OCI-M2 (cell line): ENCODE results near the gene RFWD3.
"Not testable (repeated sequence)": the region's sequence is repeated elsewhere in the genome, so short reads cannot be mapped to it uniquely, and the experiment has no call there.

Experiments
- DNase-seq: peaks from one replicate; lab custom pipeline; 2025; ENCODE audit not compliant: unreplicated experiment; lab: John Stamatoyannopoulos, UW

RFWD3 gene

GRCh38 chr16:74666010-74666421 is 661 bp downstream of the RFWD3 start:
- DNase-seq, result no peak

- no peak for DNase-seq
These were observed 5.6 kb downstream of the RFWD3 start for GRCh38 chr16:74661064-74661463.

- DNase-seq, result no peak
These were observed 6.3 kb downstream of the RFWD3 start for GRCh38 chr16:74660383-74660782.

GRCh38 chr16:74659041-74659440 is 7.6 kb downstream of the RFWD3 start:
- DNase-seq, result no peak

- no peak for DNase-seq
These were observed 8.6 kb downstream of the RFWD3 start for GRCh38 chr16:74657870-74658642.

- DNase-seq, result no peak
These were observed 12.1 kb downstream of the RFWD3 start for GRCh38 chr16:74654536-74655050.

- not testable (repeated sequence) for DNase-seq
These were observed 13.8 kb downstream of the RFWD3 start for GRCh38 chr16:74652883-74653282.

GRCh38 chr16:74652249-74652648 is 14.4 kb downstream of the RFWD3 start:
- no peak for DNase-seq

- DNase-seq, result no peak
These were observed 14.8 kb downstream of the RFWD3 start for GRCh38 chr16:74651841-74652240.

GRCh38 chr16:74650966-74651567 is 15.6 kb downstream of the RFWD3 start:
- no peak for DNase-seq

GRCh38 chr16:74649839-74650504 is 16.7 kb downstream of the RFWD3 start:
- no peak for DNase-seq

- DNase-seq, result no peak
These were observed 24.7 kb downstream of the RFWD3 start for GRCh38 chr16:74641969-74642368.

- DNase-seq, result no peak
These were observed 28.8 kb downstream of the RFWD3 start for GRCh38 chr16:74637742-74638453.

GRCh38 chr16:74635303-74635702 is 31.4 kb downstream of the RFWD3 start:
- DNase-seq, result no peak

- DNase-seq, result no peak
These were observed 33.0 kb downstream of the RFWD3 start for GRCh38 chr16:74633686-74634085.

- no peak for DNase-seq
These were observed 39.0 kb downstream of the RFWD3 start for GRCh38 chr16:74627506-74628220.

GRCh38 chr16:74626741-74627416 is 39.8 kb downstream of the RFWD3 start:
- DNase-seq, result no peak

GRCh38 chr16:74625500-74626350 is 41.0 kb downstream of the RFWD3 start:
- DNase-seq, result no peak

- DNase-seq, result no peak
These were observed 42.8 kb downstream of the RFWD3 start for GRCh38 chr16:74623839-74624235.
